Activated T-cell treated with anti-CD3 and anti-CD28 coated beads for 4 hours (primary cell): ENCODE data around the gene CAPN7.

ENCODE experiments used
- DNase-seq: peaks from one replicate; pipeline ENCODE4 v3.0.0-alpha.2; 2020

The CAPN7 gene

DNA sequence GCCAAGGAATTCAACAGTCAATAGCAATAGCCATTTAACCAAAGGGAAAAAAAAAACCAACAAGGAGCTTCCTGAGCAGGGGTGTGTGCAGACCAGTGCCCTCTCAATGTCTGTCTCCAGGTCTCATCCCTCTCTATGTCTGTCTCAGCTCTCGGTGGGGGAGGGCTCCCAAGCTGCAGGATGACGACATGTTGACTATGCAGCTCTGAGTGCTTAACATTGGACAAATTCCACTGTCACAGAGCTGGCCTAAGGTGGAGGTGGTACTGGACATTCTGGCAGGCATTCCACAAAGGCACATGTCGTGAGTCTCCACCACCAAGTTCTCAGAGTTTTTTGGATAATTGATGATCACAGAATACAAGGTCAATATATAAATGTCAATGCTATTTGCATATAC, 2.0 kb upstream of the CAPN7 start:
- DNase-seq, result no peak

DNA sequence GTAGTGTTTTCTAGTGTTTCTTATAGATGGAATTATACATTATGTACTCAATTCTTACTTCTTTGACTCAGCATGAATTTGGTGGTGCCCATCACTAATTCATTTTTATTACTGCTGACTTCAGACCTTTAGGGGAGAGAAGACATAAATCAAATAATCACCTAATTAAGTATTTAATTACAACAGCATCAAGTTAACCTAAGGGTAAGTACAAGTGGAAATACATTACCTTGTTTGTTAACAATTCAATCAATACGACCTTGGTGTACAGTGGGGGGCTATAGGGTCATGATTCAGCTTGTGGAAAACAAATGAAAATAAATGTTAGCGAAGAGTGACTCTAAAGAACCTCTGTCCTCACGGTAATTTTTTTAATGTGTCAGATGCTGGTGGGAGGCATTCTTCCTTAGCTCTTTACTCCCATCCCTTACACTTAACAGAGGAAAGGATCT, 538 bp upstream of the CAPN7 start:
- no peak for DNase-seq

GRCh38 chr3:15206662-15207576, 873 bp downstream of the CAPN7 start:
- no peak for DNase-seq

- no peak for DNase-seq
These were observed 1.9 kb downstream of the CAPN7 start for GRCh38 chr3:15207836-15208504.

GRCh38 chr3:15211937-15212336, 5.9 kb downstream of the CAPN7 start:
- DNase-seq, result no peak

DNA sequence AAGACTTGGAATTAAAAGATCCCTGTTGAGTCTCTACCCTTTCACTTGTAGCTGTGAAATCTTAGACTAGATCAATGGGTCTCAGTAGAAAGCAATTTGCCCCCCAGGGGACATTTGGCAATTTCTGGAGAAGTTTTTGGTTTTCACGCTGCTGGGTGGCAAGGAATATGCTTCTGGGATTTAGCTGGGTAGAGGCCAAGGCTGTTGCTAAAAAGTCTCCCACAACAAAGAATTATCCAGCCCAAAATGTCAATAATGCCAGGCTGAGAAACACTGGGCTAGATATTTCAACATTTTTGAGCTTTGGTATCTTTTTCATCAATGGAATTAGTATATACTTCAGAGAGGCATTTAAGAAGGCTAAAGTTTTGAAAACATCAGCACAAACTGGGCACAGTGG, 8.7 kb downstream of the CAPN7 start:
- no peak for DNase-seq

GRCh38 chr3:15215996-15216395, 9.9 kb downstream of the CAPN7 start:
- DNase-seq, result no peak

- DNase-seq, result no peak
These were observed 10.5 kb downstream of the CAPN7 start for GRCh38 chr3:15216501-15216900.

GRCh38 chr3:15217011-15217671, 11.1 kb downstream of the CAPN7 start:
- DNase-seq, result no peak

DNA sequence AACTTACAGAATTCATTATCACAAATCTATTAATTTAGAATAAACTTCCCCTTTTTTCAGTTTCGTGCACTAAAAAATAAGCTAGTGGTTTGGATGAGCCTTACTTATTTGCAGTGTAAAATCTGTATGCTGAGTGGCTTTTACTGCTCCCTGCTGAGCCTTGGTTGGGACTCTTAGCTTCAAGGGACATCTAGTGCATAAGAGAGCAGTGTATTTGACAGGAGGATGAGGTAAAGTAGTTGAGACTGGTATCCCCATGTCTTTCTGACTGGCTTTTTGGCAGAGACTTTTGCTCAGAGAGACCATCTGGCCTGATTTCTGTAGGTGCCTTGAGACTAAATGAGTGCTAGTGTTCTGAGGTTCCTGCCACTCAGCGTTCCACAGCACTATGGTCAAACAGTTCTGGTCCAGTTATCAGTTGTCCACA, 11.8 kb downstream of the CAPN7 start:
- no peak for DNase-seq

- DNase-seq, result no peak
These were observed 12.6 kb downstream of the CAPN7 start for GRCh38 chr3:15218689-15219088.

DNA sequence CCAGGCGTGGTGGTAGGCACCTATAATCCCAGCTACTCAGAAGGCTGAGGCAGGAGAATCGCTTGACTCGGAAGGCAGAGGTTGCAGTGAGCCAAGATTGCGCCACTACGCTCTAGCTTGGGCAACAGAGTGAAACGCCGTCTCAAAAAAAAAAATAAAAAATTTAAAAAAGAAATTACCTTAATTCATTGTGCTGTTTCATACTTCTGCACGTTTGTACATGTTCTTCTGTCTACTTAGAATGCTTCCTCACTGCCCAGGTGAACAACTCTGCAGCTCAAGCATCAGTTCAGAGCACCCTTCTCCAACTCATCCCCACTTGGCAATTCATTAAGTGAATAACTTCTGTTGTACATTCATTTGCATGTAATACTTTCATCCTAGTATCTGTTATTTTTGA, 14.0 kb downstream of the CAPN7 start:
- DNase-seq, result no peak

- DNase-seq, result no peak
These were observed 14.6 kb downstream of the CAPN7 start for GRCh38 chr3:15220661-15221060.

DNA sequence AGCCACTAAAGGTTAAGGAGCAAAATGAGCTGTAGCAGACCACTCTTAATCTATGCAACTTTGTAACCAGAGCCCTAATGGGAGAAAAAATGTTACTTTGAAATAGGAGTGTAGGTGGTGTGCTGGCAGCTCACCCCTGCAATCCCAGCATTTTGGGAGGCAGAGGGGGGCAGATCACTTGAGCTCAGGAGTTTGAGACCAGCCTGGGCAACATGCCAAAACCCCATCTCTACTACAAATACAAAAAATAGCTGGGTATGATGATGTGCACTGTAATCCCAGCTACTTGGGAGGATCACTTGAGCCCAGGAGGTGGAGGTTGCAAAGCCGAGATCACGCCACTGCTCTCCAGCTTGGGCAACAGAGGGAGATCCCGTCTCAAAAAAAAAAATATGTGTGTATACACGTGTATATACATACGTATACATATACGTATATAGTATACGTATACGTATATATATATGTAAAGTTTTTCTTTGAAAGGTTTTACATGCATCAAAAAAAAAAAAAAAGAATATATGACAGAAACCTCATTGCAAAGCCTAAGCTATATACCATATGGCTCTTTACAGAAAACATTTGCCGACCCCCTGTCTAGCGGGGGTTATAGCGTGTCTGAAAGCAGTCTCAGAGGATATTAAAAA, 15.7 kb downstream of the CAPN7 start:
- no peak for DNase-seq

DNA sequence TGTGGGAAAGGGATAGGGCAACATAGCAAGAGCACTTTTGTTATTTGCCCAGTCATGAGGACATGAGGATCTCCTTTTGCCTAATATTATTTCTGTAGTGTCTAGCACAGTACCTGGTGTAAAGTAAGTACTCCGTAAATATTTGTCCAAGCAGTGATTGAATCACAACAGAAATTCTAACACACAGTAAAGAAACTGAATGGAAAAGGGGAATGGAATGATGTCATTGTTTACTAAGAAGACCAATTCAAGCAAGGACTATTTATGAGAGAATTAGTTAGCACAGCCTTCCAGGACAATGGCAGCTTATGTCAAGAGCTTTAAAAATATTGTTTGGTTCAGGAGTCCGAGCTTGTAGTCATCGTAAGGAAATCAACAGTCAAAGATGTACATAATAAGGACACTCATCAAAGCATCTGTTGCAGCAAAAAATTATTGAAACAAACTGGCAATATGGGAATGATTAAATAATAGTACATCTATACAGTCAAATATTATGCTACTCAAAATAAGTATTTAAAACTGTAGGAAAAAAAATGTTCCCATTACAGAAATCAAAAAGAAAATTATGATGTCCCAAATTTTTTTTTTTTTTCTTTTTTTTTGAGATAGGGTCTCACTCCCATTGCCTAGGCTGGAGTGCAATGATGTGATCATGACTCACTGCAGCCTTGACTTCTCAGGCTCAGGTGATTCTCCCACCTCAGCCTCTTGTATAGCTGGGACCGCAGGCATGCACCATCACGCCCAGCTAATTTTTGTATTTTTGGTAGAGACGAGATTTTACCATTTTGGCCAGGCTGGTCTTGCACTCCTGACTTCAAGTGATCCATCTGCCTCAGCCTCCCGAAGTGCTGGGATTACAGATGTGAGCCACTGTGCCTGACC, 17.9 kb downstream of the CAPN7 start:
- no peak for DNase-seq

DNA sequence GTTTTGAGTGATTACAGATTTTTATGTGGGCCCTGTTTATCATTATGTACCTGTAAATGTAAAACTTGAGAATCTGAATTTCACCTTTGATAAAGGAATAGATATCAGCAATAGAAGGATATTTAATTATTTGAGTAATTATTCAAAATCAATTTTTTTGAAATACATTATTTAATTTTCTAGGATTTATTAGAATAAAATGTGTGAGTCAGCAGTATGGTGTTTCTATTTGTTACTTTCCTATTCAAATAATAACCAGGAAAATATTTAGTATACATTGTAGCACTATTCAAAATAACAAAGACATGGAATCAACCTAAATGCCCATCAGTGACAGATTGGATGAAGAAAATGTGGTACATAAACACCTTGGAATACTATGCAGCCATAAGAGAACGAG, 22.1 kb downstream of the CAPN7 start:
- no peak for DNase-seq

DNA sequence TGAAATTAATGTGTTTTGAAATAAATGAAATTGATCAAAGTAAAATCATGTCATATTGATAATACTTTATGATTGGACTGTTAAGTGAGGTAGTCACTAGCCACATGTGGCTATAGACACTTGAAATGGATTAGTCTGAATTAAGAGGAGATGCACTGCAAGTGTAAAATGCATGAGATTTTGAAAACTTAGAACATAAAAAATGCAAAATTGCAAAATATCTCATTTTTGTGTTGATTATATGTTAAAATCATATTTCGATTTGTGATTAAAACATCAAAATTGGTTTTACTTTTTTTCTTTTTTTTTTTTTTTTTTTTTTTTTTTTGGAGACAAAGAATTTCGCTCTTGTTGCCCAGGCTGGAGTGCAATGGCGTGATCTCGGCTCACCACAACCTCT, 23.2 kb downstream of the CAPN7 start:
- DNase-seq, result no peak

DNA sequence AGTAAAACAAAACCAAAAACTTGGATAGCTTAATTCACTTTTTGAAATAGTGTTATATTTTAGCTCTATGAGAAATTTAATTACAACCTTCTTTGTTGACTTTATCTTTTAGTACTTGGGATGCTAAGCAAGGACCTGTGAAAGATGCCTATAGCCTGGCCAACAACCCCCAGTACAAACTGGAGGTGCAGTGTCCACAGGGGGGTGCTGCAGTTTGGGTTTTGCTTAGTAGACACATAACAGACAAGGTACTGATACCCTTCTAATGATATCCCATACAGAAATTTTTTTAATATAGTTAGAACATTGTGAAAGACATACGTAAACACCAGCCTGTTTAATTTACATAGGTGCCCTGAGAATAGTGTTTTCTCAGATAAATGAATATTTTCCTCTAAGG, 35.3 kb downstream of the CAPN7 start:
- DNase-seq, result peak; percentile 30

- DNase-seq, result no peak
These were observed 37.9 kb downstream of the CAPN7 start for GRCh38 chr3:15243822-15244482.

GRCh38 chr3:15246186-15246585, 40.1 kb downstream of the CAPN7 start:
- no peak for DNase-seq

- no peak for DNase-seq
These were observed 47.1 kb downstream of the CAPN7 start for GRCh38 chr3:15253023-15253697.
